Measurements from ENCODE around the gene CNOT4. TPM values are rescaled to one million over a fixed set of nuclear protein-coding genes. Genes with fewer than 3 reads are reported as not detected.

Gene CNOT4
- total RNA-seq, 1 experiment from 2014 or later: 9.7 TPM

GRCh38 chr7:135327458-135327857, 182.4 kb downstream of the CNOT4 start:
- no peaks in the 10 kb centered on the region for H3F3A ChIP-seq (ENCODE audit: low read length, unreplicated experiment)
- H3K79me2 ChIP-seq (ENCODE audit: low read length): no peaks in the 10 kb centered on the region
- ChIA-PET CTCF (no interaction called here), POLR2A (ENCODE audit: unreplicated experiment) (no interaction called here)
- H3K4me2 ChIP-seq (ENCODE audit: low read length): no peak overlapping the region
- no peak overlapping the region for H2AFZ ChIP-seq (ENCODE audit: low read length)
- TF ChIP-seq EZH2 (IDR thresholded peaks at IDR 0.05; ENCODE audit: low read length, unreplicated experiment) (no peak), CTCF (conservative IDR thresholded peaks at IDR 0.05; ENCODE audit: low read depth, low read length) (no peak), EZH2phosphoT487 (IDR thresholded peaks at IDR 0.05; ENCODE audit: borderline replicate concordance, low read length) (no peak)
- BruUV-seq (replicated peaks): no TSS peak
- H3K9me2 ChIP-seq (replicated peaks; ENCODE audit: low read length): no peaks in the 10 kb centered on the region
- H3K4me3 ChIP-seq (ENCODE audit: low read length): no peak overlapping the region
- intact Hi-C loops (cut with micrococcal nuclease): no loop called here
- H3K27me3 ChIP-seq (ENCODE audit: low read length): no peaks in the 10 kb centered on the region
- H3K27ac ChIP-seq (ENCODE audit: low read length): no peak overlapping the region
- no peak overlapping the region for H3K9ac ChIP-seq (ENCODE audit: low read length)
- ATAC-seq (no peak), DNase-seq (no peak)
- H3K4me1 ChIP-seq (ENCODE audit: insufficient read depth, low read length): no peaks in the 10 kb centered on the region
- no peaks in the 10 kb centered on the region for H3K36me3 ChIP-seq (ENCODE audit: low read depth, low read length)
- no peaks in the 10 kb centered on the region for H4K20me1 ChIP-seq (ENCODE audit: low read length)
- no peaks in the 10 kb centered on the region for H3K9me3 ChIP-seq (ENCODE audit: low read length)

- no peak overlapping the region for H3K4me3 ChIP-seq (ENCODE audit: low read length)
- H3K9me2 ChIP-seq (replicated peaks; ENCODE audit: low read length): no peaks in the 10 kb centered on the region
- H3K27ac ChIP-seq (ENCODE audit: low read length): no peak overlapping the region
- DNase-seq (no peak), ATAC-seq (no peak)
- no peak overlapping the region for H3K4me2 ChIP-seq (ENCODE audit: low read length)
- H3K9ac ChIP-seq (ENCODE audit: low read length): no peak overlapping the region
- TF ChIP-seq EZH2phosphoT487 (IDR thresholded peaks at IDR 0.05; ENCODE audit: borderline replicate concordance, low read length) (no peak), CTCF (conservative IDR thresholded peaks at IDR 0.05; ENCODE audit: low read depth, low read length) (no peak), EZH2 (IDR thresholded peaks at IDR 0.05; ENCODE audit: low read length, unreplicated experiment) (no peak)
- CTCF ChIA-PET: no interaction called here
- H3F3A ChIP-seq (ENCODE audit: low read length, unreplicated experiment): no peaks in the 10 kb centered on the region
- no TSS peak for BruUV-seq (replicated peaks)
- H4K20me1 ChIP-seq (ENCODE audit: low read length): no peaks in the 10 kb centered on the region
- H3K9me3 ChIP-seq (ENCODE audit: low read length): no peaks in the 10 kb centered on the region
- POLR2A ChIA-PET (ENCODE audit: unreplicated experiment): no interaction called here
- no peak overlapping the region for H2AFZ ChIP-seq (ENCODE audit: low read length)
- no peaks in the 10 kb centered on the region for H3K79me2 ChIP-seq (ENCODE audit: low read length)
- H3K36me3 ChIP-seq (ENCODE audit: low read depth, low read length): no peaks in the 10 kb centered on the region
- no peaks in the 10 kb centered on the region for H3K27me3 ChIP-seq (ENCODE audit: low read length)
- intact Hi-C loops (cut with micrococcal nuclease): no loop called here
- no peaks in the 10 kb centered on the region for H3K4me1 ChIP-seq (ENCODE audit: insufficient read depth, low read length)
These were observed 183.1 kb downstream of the CNOT4 start for GRCh38 chr7:135326636-135327280.

- ChIA-PET CTCF (no interaction called here), POLR2A (ENCODE audit: unreplicated experiment) (no interaction called here)
- no peaks in the 10 kb centered on the region for H3K27me3 ChIP-seq (ENCODE audit: low read length)
- H2AFZ ChIP-seq (ENCODE audit: low read length): no peak overlapping the region
- peaks cover 4% of the 10 kb centered on the region; the same call in 1 of the 2 replicates for H3K4me1 ChIP-seq (ENCODE audit: insufficient read depth, low read length)
- DNase-seq (no peak), ATAC-seq (no peak)
- no peaks in the 10 kb centered on the region for H3K79me2 ChIP-seq (ENCODE audit: low read length)
- intact Hi-C loops (cut with micrococcal nuclease): no loop called here
- H4K20me1 ChIP-seq (ENCODE audit: low read length): no peaks in the 10 kb centered on the region
- H3K9ac ChIP-seq (ENCODE audit: low read length): no peak overlapping the region
- no peak overlapping the region for H3K4me2 ChIP-seq (ENCODE audit: low read length)
- no peaks in the 10 kb centered on the region for H3K36me3 ChIP-seq (ENCODE audit: low read depth, low read length)
- H3K4me3 ChIP-seq (ENCODE audit: low read length): no peak overlapping the region
- no peaks in the 10 kb centered on the region for H3K9me3 ChIP-seq (ENCODE audit: low read length)
- H3K9me2 ChIP-seq (replicated peaks; ENCODE audit: low read length): no peaks in the 10 kb centered on the region
- BruUV-seq (replicated peaks): no TSS peak
- TF ChIP-seq CTCF (conservative IDR thresholded peaks at IDR 0.05; ENCODE audit: low read depth, low read length) (no peak), EZH2phosphoT487 (IDR thresholded peaks at IDR 0.05; ENCODE audit: borderline replicate concordance, low read length) (no peak), EZH2 (IDR thresholded peaks at IDR 0.05; ENCODE audit: low read length, unreplicated experiment) (no peak)
- H3K27ac ChIP-seq (ENCODE audit: low read length): no peak overlapping the region
- no peaks in the 10 kb centered on the region for H3F3A ChIP-seq (ENCODE audit: low read length, unreplicated experiment)
These were observed 187.1 kb downstream of the CNOT4 start for GRCh38 chr7:135322571-135323340.
